Colonic mucosa (tissue), 4 donors: ENCODE results near the gene MAPKAPK3. TPM values are rescaled to one million over a fixed set of nuclear protein-coding genes. Genes with fewer than 3 reads are reported as not detected.
A peak's percentile ranks its signal among the peaks of the same experiment; 100 is the strongest.

Experiments
- DNase-seq: peaks from one replicate; pipeline ENCODE4 v3.0.0-alpha.2; 2020
- H3K27ac ChIP-seq: fragments of 200-600 bp; one replicate; pipeline ENCODE4 v1.8.0; 2021
- H3K27me3 ChIP-seq: fragments of 200-600 bp; one replicate; pipeline ENCODE4 v1.8.0; 2021
- H3K36me3 ChIP-seq: fragments of 200-600 bp; one replicate; pipeline ENCODE4 v1.8.0; 2021
- H3K4me1 ChIP-seq: fragments of 200-600 bp; one replicate; pipeline ENCODE4 v1.8.0; 2021; ENCODE audit warnings: mild to moderate bottlenecking
- H3K4me3 ChIP-seq: fragments of 200-600 bp; one replicate; pipeline ENCODE4 v1.8.0; 2021
- H3K9ac ChIP-seq, 2 donors: one replicate each; pipeline ENCODE4 v1.7.0; 2013; ENCODE audit warnings: control low read depth in 2 of 2, low read depth in 2 of 2, low read length in 2 of 2
- H3K9me3 ChIP-seq: fragments of 200-600 bp; one replicate; pipeline ENCODE4 v1.8.0; 2021
- intact Hi-C: fragments of 100-400 bp; cut with DNase I; formaldehyde crosslinking; loops from one replicate; pipeline ENCODE4 v1.14.1; 2022
- total RNA-seq, 2 donors: library from RNA; stranded (reverse); fragmentation: NEBNext Ultra II Directional in 1 of 2; extraction: Animal tissue kit (Norgen Biotek cat#: 25700) in 1 of 2; gene quantifications; one replicate each; pipeline ENCODE4 v1.2.1, GENCODE V29; 2021
- TF ChIP-seq, protein P1 (sequence below): fragments of 200-600 bp; IDR thresholded peaks from one replicate; pipeline ENCODE4 v1.8.0; 2022; ENCODE audit warnings: antibody characterized with exemption, mild to moderate bottlenecking
- donor health status: healthy.
- donor health status: DM: no; HTN: no; CAD: no.
- donor health status: DM: no; HTN: no; CAD: no.

Gene MAPKAPK3
- total RNA-seq, 2 donors from 2014 or later, result 27.3 to 45.1 TPM

DNA sequence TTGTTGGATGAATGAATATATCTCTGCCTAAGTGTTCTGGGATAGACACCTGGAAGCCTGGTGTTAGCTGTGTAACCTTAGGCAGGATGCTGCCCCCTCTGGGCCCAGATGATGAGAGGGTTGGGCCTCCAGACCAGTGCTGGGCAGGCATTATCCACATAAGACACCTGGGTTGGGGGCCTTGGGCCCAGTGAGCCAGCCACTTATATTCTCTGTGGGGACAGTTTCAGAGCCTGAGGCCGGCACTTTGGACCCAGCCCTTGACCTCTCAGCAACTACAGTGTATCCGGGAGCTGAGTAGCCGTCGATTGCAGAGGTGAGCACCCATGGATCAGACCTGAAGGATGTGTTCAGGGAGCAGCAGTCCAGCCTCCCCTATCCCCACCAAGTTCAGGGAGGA, 45.5 kb upstream of the MAPKAPK3 start:
- H3K9ac ChIP-seq, result no peak overlapping the region
- H3K27me3 ChIP-seq, result no peaks in the 10 kb centered on the region
- no peak overlapping the region for H3K4me3 ChIP-seq
- no peak for DNase-seq
- intact Hi-C loops, result loop anchor here (2.0 to 5.0 kb wide), 2 partner anchors 41 to 806 kb away; no protein-coding TSS in a partner anchor
- H3K36me3 ChIP-seq, result no peaks in the 10 kb centered on the region
- H3K4me1 ChIP-seq, result no peaks in the 10 kb centered on the region
- TF ChIP-seq, protein P1, sequence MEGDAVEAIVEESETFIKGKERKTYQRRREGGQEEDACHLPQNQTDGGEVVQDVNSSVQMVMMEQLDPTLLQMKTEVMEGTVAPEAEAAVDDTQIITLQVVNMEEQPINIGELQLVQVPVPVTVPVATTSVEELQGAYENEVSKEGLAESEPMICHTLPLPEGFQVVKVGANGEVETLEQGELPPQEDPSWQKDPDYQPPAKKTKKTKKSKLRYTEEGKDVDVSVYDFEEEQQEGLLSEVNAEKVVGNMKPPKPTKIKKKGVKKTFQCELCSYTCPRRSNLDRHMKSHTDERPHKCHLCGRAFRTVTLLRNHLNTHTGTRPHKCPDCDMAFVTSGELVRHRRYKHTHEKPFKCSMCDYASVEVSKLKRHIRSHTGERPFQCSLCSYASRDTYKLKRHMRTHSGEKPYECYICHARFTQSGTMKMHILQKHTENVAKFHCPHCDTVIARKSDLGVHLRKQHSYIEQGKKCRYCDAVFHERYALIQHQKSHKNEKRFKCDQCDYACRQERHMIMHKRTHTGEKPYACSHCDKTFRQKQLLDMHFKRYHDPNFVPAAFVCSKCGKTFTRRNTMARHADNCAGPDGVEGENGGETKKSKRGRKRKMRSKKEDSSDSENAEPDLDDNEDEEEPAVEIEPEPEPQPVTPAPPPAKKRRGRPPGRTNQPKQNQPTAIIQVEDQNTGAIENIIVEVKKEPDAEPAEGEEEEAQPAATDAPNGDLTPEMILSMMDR, result no peak
- no peak overlapping the region for H3K27ac ChIP-seq
- H3K9me3 ChIP-seq, result no peaks in the 10 kb centered on the region

- intact Hi-C loops, result loop anchor here (5.0 kb wide), 1 partner anchor 805 kb away; no protein-coding TSS in a partner anchor
- TF ChIP-seq, protein P1, result peak; percentile 87
- H3K4me3 ChIP-seq, result no peak overlapping the region
- peak overlapping the region; percentile 37 for H3K27ac ChIP-seq
- H3K36me3 ChIP-seq, result no peaks in the 10 kb centered on the region
- peak overlapping the region in 1 of 2 donors; percentile 55 for H3K9ac ChIP-seq
- H3K4me1 ChIP-seq, result no peaks in the 10 kb centered on the region
- peak; percentile 83 for DNase-seq
- no peaks in the 10 kb centered on the region for H3K27me3 ChIP-seq
- H3K9me3 ChIP-seq, result no peaks in the 10 kb centered on the region
Measured at GRCh38 chr3:50572158-50572557, 44.8 kb upstream of the MAPKAPK3 start.

DNA sequence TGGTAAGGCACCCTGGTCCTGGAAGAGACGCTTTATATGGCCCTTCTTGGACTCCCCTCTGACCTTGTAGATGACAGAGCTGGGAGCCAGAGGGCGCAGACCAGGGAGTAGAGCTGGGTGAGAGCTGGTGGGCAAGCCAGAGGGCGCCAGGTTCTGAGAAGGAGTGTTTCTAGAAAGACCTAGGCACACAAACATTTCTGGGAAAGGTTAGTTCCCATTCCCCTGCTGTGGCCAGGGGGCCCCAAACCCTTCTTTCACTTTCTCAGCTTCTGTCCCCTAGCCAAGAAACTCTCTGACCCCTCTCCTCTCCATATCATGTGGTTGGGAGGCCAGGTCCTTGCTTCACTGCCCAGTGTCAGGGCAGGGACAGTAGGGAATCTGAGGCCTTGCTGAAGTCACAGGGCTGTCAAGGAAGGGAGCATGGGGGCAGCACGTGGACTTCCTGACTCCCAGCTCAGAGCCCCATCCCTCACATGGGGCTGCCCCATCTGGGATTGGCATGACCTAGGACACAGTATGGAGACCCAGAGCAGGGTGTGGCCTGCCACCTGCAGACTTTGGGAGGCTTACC, 44.1 kb upstream of the MAPKAPK3 start:
- TF ChIP-seq, protein P1, result no peak
- H3K4me1 ChIP-seq, result no peaks in the 10 kb centered on the region
- H3K9me3 ChIP-seq, result no peaks in the 10 kb centered on the region
- peak overlapping the region in 1 of 2 donors; percentile 55 for H3K9ac ChIP-seq
- no peaks in the 10 kb centered on the region for H3K36me3 ChIP-seq
- no peak for DNase-seq
- H3K4me3 ChIP-seq, result no peak overlapping the region
- intact Hi-C loops, result loop anchor here (5.0 kb wide), 1 partner anchor 804 kb away; no protein-coding TSS in a partner anchor
- no peaks in the 10 kb centered on the region for H3K27me3 ChIP-seq
- peak overlapping the region; percentile 37 for H3K27ac ChIP-seq

DNA sequence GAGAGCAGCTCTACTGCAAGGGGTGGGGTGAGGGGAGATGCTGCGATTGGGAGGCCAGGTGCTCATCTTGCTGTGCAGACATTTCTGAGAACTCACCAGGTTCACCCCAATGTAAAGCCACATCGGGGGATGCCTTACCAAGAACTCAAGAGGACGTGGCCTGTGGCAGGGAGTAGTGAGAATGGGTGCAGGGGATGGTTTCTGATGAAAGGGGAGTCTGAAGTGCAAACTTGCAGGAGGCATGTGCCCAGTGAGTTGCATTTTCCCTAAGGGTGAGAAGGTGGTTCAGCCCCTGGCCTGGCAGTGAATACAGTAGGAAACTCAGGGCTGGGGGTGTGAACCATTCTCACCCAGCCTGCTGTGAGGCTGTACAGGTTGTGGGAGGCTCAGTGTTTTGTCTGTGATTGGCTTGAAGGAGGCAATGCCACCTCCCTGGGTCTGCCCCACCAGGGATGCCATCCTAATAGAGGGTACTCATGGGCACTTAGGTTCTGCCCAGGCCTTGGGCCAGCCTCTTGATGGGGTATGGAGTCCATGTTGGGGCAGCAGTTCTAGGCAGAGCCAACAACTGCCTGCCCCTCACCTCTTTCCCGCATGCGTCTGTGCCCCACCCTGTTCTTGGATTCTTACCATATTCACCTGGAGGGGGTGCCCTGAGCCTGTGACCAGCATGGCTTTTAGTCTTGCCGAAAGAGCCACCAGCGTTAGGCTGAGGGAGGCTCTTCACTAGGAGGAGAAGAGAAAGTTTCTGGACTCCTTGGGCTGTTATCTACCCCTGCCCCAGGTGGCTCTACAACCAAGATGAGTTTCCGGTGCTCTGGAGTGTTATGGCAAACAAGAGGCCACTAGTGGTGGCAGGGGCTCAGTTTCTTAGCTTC, 43.1 kb upstream of the MAPKAPK3 start:
- Histone ChIP-seq H3K27me3 (no peaks in the 10 kb centered on the region), H3K9me3 (no peaks in the 10 kb centered on the region), H3K4me3 (no peak overlapping the region), H3K27ac (no peak overlapping the region), H3K4me1 (no peaks in the 10 kb centered on the region), H3K36me3 (no peaks in the 10 kb centered on the region), H3K9ac (no peak overlapping the region)
- TF ChIP-seq, protein P1, result no peak
- intact Hi-C loops, result loop anchor here (5.0 kb wide), 1 partner anchor 803 kb away; no protein-coding TSS in a partner anchor
- no peak for DNase-seq

GRCh38 chr3:50574444-50574831, 42.5 kb upstream of the MAPKAPK3 start:
- Histone ChIP-seq H3K4me3 (no peak overlapping the region), H3K9ac (no peak overlapping the region), H3K36me3 (no peaks in the 10 kb centered on the region), H3K27ac (no peak overlapping the region), H3K9me3 (no peaks in the 10 kb centered on the region), H3K27me3 (no peaks in the 10 kb centered on the region), H3K4me1 (no peaks in the 10 kb centered on the region)
- no peak for DNase-seq
- TF ChIP-seq, protein P1, result no peak
- intact Hi-C loops, result loop anchor here (5.0 kb wide), 1 partner anchor 803 kb away; no protein-coding TSS in a partner anchor
